Stomach smooth muscle (tissue), 2 donors: ENCODE results near the gene GET3.
"Not testable (repeated sequence)": the region's sequence is repeated elsewhere in the genome, so short reads cannot be mapped to it uniquely, and the experiment has no call there.

Source experiments
- H3K27ac ChIP-seq: one replicate; pipeline ENCODE4 v1.7.0; 2013; ENCODE audit warnings: mild to moderate bottlenecking, low read length, inconsistent platforms
- H3K27me3 ChIP-seq, 2 donors: one replicate each; pipeline ENCODE4 v1.7.0; 2013; ENCODE audit warnings: low read length in 2 of 2; ENCODE audit not compliant: insufficient read depth in 2 of 2, control insufficient read depth in 1 of 2
- H3K36me3 ChIP-seq, 2 donors: one replicate each; pipeline ENCODE4 v1.7.0; 2013; ENCODE audit warnings: low read length in 2 of 2; ENCODE audit not compliant: control insufficient read depth in 2 of 2, insufficient read depth in 2 of 2
- H3K4me1 ChIP-seq: one replicate; pipeline ENCODE4 v1.7.0; 2013; ENCODE audit warnings: low read length; ENCODE audit not compliant: control insufficient read depth, insufficient read depth
- H3K4me3 ChIP-seq, 2 donors: one replicate each; pipeline ENCODE4 v1.7.0; 2013; ENCODE audit warnings: low read length in 2 of 2
- H3K9ac ChIP-seq, 2 donors: one replicate each; pipeline ENCODE4 v1.7.0; 2013; ENCODE audit warnings: low read length in 2 of 2, mild to moderate bottlenecking in 1 of 2
- H3K9me3 ChIP-seq, 2 donors: one replicate each; pipeline ENCODE4 v1.7.0; 2013; ENCODE audit warnings: low read length in 2 of 2; ENCODE audit not compliant: control insufficient read depth in 2 of 2
- donor health status: healthy.
- donor health status: Pancreatic carcinoma.

Gene GET3

DNA sequence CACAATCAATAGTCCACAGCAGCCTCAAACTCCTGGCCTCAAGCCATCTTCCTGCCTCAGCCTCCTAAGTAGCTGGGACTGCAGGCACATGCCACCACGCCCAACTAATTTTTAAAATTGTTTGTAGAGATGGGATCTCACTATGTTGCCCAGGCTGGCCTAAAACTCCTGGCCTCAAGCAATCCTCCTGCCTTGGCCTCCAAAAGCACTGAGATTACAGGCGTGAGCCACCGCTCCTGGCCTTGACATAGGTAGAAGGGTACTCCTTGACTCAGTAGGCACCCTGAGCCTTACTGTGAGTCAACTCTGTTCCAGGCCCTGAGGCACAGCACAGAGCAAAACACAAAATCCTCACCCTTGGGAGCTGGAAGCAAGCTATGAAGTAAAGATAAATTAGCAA lies 21.4 kb upstream of the GET3 start:
- H3K4me1 ChIP-seq, result peaks cover 20% of the 10 kb centered on the region
- H3K9me3 ChIP-seq, result no peaks in the 10 kb centered on the region
- H3K9ac ChIP-seq, result no peak overlapping the region
- H3K27ac ChIP-seq, result no peak overlapping the region
- H3K36me3 ChIP-seq, result peaks cover 39 to 43% of the 10 kb centered on the region in 2 donors
- H3K4me3 ChIP-seq, result no peak overlapping the region
- no peaks in the 10 kb centered on the region for H3K27me3 ChIP-seq

- Histone ChIP-seq H3K9ac (peak overlapping the region; percentile 69 to 88), H3K27me3 (no peaks in the 10 kb centered on the region), H3K27ac (peak overlapping the region; percentile 93), H3K4me3 (peak overlapping the region; percentile 77 to 86), H3K4me1 (peaks cover 43% of the 10 kb centered on the region), H3K36me3 (peaks cover 13 to 18% of the 10 kb centered on the region in 2 donors), H3K9me3 (no peaks in the 10 kb centered on the region)
These were observed 17.0 kb upstream of the GET3 start for GRCh38 chr19:12720296-12720695.

DNA sequence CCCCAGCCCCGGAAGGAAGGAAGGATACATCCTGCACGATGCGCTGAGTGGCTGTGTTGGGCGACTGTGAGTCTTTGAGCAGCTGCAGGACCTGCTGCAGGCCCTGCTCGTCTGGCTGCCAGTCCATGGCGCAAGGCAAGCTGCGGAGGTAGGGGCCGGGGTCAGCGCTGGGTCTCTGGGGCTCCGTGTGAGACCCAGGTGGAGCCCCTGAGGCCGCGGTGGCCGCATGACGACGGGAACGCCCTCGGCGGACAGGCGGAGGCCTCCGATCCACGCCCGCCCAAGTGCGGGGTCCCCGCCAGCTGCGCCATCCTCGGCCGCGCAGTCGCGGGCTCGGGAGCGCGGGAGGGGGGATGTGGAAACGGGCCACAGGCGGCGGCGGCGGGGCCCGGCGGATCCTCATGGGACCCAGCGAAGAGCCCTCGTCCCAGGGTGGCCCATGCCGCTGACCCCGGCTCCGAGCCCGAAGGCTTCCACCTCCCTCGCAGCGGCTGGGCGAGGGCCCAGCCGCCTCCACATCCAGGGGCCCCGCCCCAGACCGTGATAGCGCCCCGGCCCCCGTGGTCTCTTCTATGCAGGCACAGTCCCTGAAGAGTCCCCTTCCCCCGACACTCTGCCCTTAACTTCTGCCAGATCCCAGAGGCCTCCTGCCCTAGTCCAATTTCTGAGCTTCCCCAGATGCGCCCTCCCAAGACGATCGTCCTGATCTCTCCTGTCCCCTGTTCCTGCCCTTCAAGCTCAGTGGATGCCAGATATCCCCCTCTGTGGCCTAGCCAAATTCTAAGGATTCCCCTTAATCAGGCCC lies 16.2 kb upstream of the GET3 start:
- Histone ChIP-seq H3K4me1 (peaks cover 41% of the 10 kb centered on the region), H3K9ac (peak overlapping the region; percentile 88 to 93), H3K27ac (peak overlapping the region; percentile 93), H3K27me3 (no peaks in the 10 kb centered on the region), H3K9me3 (no peaks in the 10 kb centered on the region), H3K4me3 (peak overlapping the region; percentile 77 to 86), H3K36me3 (peaks cover 11 to 15% of the 10 kb centered on the region in 2 donors)

GRCh38 chr19:12721656-12722565 lies 15.4 kb upstream of the GET3 start:
- peaks cover 7 to 10% of the 10 kb centered on the region in 2 donors for H3K36me3 ChIP-seq

DNA sequence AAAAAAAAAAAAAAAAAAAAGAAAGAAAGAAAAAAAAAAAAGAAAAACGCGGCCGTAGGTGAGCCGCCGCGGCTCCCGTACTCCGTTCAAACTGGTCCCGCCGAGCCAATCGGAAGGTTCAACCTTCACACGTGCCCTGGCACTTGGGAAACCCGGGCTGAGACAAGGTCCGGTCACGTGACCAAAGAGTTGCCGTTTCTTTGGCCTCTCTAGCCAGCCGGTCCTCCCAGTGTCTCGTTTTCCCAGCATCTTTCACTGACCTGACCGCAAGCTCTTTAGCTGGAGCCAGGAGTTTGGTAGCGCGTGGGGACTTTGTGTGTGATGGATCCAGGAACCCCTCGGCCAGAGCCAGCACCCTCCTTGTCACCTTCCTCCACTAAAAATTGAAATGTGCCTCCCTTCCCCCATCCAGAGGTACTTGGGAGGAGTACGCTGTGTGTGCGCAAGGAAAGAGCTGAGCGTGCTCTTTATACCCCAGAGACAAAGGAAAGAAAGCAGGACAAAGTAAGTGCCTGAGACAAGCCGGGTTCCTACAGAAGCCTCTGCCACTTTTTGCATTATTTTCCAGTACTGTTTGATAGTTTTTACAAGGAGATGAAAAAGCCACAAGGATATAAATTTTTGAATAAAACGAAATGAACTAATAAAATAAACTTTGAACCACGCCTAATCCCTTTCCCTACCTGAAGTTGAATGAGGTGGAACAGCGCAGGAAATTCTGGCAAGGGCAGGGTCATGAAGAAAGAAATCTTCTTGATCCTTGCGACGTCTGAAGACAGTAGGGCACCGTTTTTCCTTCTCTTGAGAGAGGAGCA lies 14.5 kb upstream of the GET3 start:
- Histone ChIP-seq H3K9me3 (no peaks in the 10 kb centered on the region), H3K36me3 (peaks cover 7 to 9% of the 10 kb centered on the region in 2 donors)

More at GRCh38 chr19:12721656-12722565, 15.4 kb upstream of the GET3 start:
- peak overlapping the region; percentile 93 for H3K27ac ChIP-seq
- peak overlapping the region; percentile 77 to 86 for H3K4me3 ChIP-seq
- H3K27me3 ChIP-seq, result no peaks in the 10 kb centered on the region
- H3K4me1 ChIP-seq, result peaks cover 41% of the 10 kb centered on the region
- peak overlapping the region; percentile 88 to 93 for H3K9ac ChIP-seq
- no peaks in the 10 kb centered on the region for H3K9me3 ChIP-seq

GRCh38 chr19:12723381-12723640 lies 14.0 kb upstream of the GET3 start:
- peaks cover 9 to 11% of the 10 kb centered on the region in 2 donors for H3K36me3 ChIP-seq
- peak overlapping the region; percentile 81 to 86 for H3K4me3 ChIP-seq
- peak overlapping the region; percentile 69 to 78 for H3K9ac ChIP-seq
- H3K9me3 ChIP-seq, result no peaks in the 10 kb centered on the region
- peak overlapping the region; percentile 93 for H3K27ac ChIP-seq
- H3K4me1 ChIP-seq, result peaks cover 41% of the 10 kb centered on the region
- no peaks in the 10 kb centered on the region for H3K27me3 ChIP-seq

More for the DNA sequence above, 14.5 kb upstream of the GET3 start:
- H3K4me3 ChIP-seq, result peak overlapping the region; percentile 81 to 86
- peak overlapping the region; percentile 88 to 93 for H3K9ac ChIP-seq
- H3K27me3 ChIP-seq, result no peaks in the 10 kb centered on the region
- H3K27ac ChIP-seq, result peak overlapping the region; percentile 93
- H3K4me1 ChIP-seq, result peaks cover 41% of the 10 kb centered on the region

- peak within 1 kb of the TSS; percentile 93 for H3K27ac ChIP-seq
- H3K36me3 ChIP-seq, result peaks cover 7 to 8% of the 10 kb centered on the region in 2 donors
- H3K9ac ChIP-seq, result peak within 1 kb of the TSS; percentile 78 to 80
- no peaks in the 10 kb centered on the region for H3K27me3 ChIP-seq
- H3K4me1 ChIP-seq, result peaks cover 39% of the 10 kb centered on the region
- peak within 1 kb of the TSS; percentile 81 to 86 for H3K4me3 ChIP-seq
- H3K9me3 ChIP-seq, result no peaks in the 10 kb centered on the region
These were observed 13.5 kb upstream of the GET3 start, which contains the start of gene TNPO2 for GRCh38 chr19:12723641-12724426. Gene TNPO2, minus strand, starts transcription at chr19:12723932. Its CDS starts 2,955 bp downstream, at chr19:12720977.

DNA sequence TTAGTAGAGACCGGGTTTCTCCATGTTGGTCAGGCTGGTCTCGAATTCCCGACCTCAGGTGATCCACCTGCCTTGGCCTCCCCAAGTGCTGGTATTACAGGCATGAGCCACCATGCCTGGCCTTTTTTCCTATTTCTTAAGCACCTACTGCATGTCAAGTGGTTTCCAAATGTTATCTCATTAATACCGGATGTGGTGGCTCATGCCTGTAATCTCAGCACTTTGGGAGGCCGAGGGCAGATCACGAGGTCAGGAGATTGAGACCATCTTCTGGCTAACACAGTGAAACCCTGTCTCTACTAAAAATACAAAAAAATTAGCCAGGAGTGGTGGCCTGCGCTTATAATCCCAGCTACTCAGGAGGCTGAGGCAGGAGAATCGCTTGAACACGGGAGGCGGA lies 11.7 kb upstream of the GET3 start:
- H3K36me3 ChIP-seq, result peaks cover 12 to 13% of the 10 kb centered on the region in 2 donors
- H3K27ac ChIP-seq, H3K9me3 ChIP-seq, H3K4me3 ChIP-seq, H3K9ac ChIP-seq, H3K27me3 ChIP-seq: not testable (repeated sequence)
- H3K4me1 ChIP-seq, result peaks cover 26% of the 10 kb centered on the region

- no peak overlapping the region for H3K4me3 ChIP-seq
- no peaks in the 10 kb centered on the region for H3K27me3 ChIP-seq
- no peaks in the 10 kb centered on the region for H3K9me3 ChIP-seq
- H3K9ac ChIP-seq, result no peak overlapping the region
- H3K36me3 ChIP-seq, result peaks cover 20 to 22% of the 10 kb centered on the region in 2 donors
- H3K27ac ChIP-seq, result no peak overlapping the region
- peaks cover 23% of the 10 kb centered on the region for H3K4me1 ChIP-seq
These were observed 10.3 kb upstream of the GET3 start for GRCh38 chr19:12726988-12727316.
